CD4-positive, CD25-positive, alpha-beta regulatory T cell (primary cell): ENCODE results near the gene ENOX1. TPM values are rescaled to one million over a fixed set of nuclear protein-coding genes. Genes with fewer than 3 reads are reported as not detected.
"Not testable (repeated sequence)": the region's sequence is repeated elsewhere in the genome, so short reads cannot be mapped to it uniquely, and the experiment has no call there.

Experiments
- ATAC-seq, 2 donors: fragments of 150-1000 bp; cut with Tn5 transposase; one replicate each; pipeline ENCODE4 v1.10.0; 2021; ENCODE audit warnings: low read depth in 2 of 2, moderate number of reproducible peaks in 2 of 2, moderate library complexity in 1 of 2
- DNase-seq, 3 donors: peaks; one replicate each; pipeline versions ENCODE4 v3.0.0 to v3.0.0-alpha.2; 2012 to 2022; ENCODE audit warnings: mixed read lengths in 1 of 3
- H3K27ac ChIP-seq: one replicate; pipeline ENCODE4 v1.7.0; 2013; ENCODE audit warnings: mild to moderate bottlenecking, low read length; ENCODE audit not compliant: insufficient read depth, poor library complexity, severe bottlenecking
- H3K27me3 ChIP-seq: one replicate; pipeline ENCODE4 v1.7.0; 2013; ENCODE audit warnings: low read length; ENCODE audit not compliant: control insufficient read depth, insufficient read depth
- H3K36me3 ChIP-seq: one replicate; pipeline ENCODE4 v1.7.0; 2013; ENCODE audit warnings: mild to moderate bottlenecking, low read length, moderate library complexity; ENCODE audit not compliant: control insufficient read depth, insufficient read depth
- H3K4me1 ChIP-seq: 2 replicates; pipeline ENCODE4 v1.7.0; 2013; ENCODE audit warnings: mild to moderate bottlenecking, low read length; ENCODE audit not compliant: insufficient read depth, control insufficient read depth, poor library complexity, severe bottlenecking
- H3K4me3 ChIP-seq: one replicate; pipeline ENCODE4 v1.7.0; 2013; ENCODE audit warnings: low read depth, mild to moderate bottlenecking, low read length, moderate library complexity
- H3K9me3 ChIP-seq, 2 experiments: 1 replicate in 1 of 2; 2 replicates in 1 of 2; pipeline ENCODE4 v1.7.0; 2013; ENCODE audit warnings: low read length in 2 of 2, mild to moderate bottlenecking in 1 of 2, moderate library complexity in 1 of 2; ENCODE audit not compliant: control insufficient read depth in 2 of 2
- H3K27ac Mint-ChIP-seq, 3 donors: one replicate each; pipeline ENCODE4 v1.8.0; 2020 to 2022; ENCODE audit warnings: mild to moderate bottlenecking in 3 of 3, mixed read lengths in 3 of 3, moderate library complexity in 2 of 3
- H3K27me3 Mint-ChIP-seq: one replicate; pipeline ENCODE4 v1.8.0; 2022; ENCODE audit warnings: mild to moderate bottlenecking, mixed read lengths
- H3K36me3 Mint-ChIP-seq: one replicate; pipeline ENCODE4 v1.8.0; 2020; ENCODE audit warnings: mixed read lengths
- H3K4me1 Mint-ChIP-seq, 4 donors: one replicate each; pipeline ENCODE4 v1.8.0; 2020 to 2022; ENCODE audit warnings: mixed read lengths in 4 of 4, mild to moderate bottlenecking in 1 of 4
- H3K4me3 Mint-ChIP-seq, 4 donors: one replicate each; pipeline ENCODE4 v1.8.0; 2020 to 2022; ENCODE audit warnings: mild to moderate bottlenecking in 4 of 4, mixed read lengths in 4 of 4, moderate library complexity in 3 of 4
- H3K9me3 Mint-ChIP-seq, 7 donors: one replicate each; pipeline ENCODE4 v1.8.0; 2020 to 2022; ENCODE audit warnings: mixed read lengths in 7 of 7, mild to moderate bottlenecking in 3 of 7, moderate library complexity in 2 of 7
- polyA plus RNA-seq, 4 donors: library from polyadenylated mRNA; unstranded; fragments of 300-500 nt; fragmentation: Illumina TruSeq; gene quantifications; one replicate each; pipeline ENCODE4 v1.2.3, GENCODE V29; 2021
- total RNA-seq: library from RNA; stranded (reverse); gene quantifications from one replicate; pipeline ENCODE4 v1.2.3, GENCODE V29; 2022

The ENOX1 gene
- total and polyA plus RNA-seq, 5 donors from 2014 or later: 0.10 TPM; not detected in 4

DNA sequence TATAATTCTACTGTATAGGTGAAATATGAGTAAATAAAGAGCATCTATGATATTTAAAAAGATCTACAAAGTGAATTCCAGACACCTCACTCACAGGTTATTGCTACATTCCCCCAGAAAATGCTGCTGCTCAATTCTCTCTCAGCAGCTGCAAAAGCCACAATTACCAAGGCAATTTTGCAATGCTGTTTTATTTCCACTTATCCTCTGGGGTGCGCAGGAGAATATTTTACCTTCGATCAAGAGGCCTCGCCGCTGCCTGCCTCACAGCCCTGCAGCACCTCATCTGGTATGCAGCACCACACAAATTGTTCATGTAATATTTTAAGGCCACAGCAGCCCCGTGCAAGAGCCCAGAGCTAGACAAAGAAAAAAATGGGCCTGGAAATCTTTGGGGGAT lies 430.2 kb downstream of the ENOX1 start:
- H3K27ac ChIP-seq: no peak overlapping the region
- H3K9me3 ChIP-seq: no peaks in the 10 kb centered on the region
- no peaks in the 10 kb centered on the region for H3K36me3 ChIP-seq
- H3K4me1 ChIP-seq: no peaks in the 10 kb centered on the region
- DNase-seq (no peak), ATAC-seq (no peak)
- no peaks in the 10 kb centered on the region for H3K27me3 ChIP-seq
- no peak overlapping the region for H3K27ac Mint-ChIP-seq
- H3K27me3 Mint-ChIP-seq: peaks cover 9% of the 10 kb centered on the region
- no peak overlapping the region for H3K4me3 ChIP-seq
- no peaks in the 10 kb centered on the region for H3K36me3 Mint-ChIP-seq
- no peaks in the 10 kb centered on the region for H3K4me1 Mint-ChIP-seq
- no peak overlapping the region for H3K4me3 Mint-ChIP-seq
- no peaks in the 10 kb centered on the region for H3K9me3 Mint-ChIP-seq

DNA sequence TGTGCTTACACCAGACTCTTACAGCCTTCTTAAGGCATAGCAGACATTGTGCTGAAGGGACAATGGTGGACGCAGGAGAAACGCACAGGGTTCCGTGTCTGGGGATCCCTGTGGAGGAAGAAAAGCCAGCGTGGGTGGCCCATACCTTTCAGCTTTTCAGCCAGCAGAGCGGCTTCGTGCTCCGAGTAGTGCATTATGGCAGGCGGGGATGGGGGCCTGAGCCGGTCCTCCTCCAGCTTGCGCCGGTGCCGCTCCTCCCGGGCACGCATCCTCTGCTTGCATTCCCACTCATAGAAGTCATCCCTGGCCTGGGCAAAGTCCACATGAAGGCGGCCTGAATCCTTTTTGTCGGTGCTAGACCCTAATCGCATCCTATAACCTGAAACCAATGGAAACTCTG lies 431.0 kb downstream of the ENOX1 start:
- DNase-seq: no peak
- Histone ChIP-seq H3K4me3 (no peak overlapping the region), H3K9me3 (no peaks in the 10 kb centered on the region), H3K27me3 (no peaks in the 10 kb centered on the region), H3K36me3 (no peaks in the 10 kb centered on the region), H3K4me1 (no peaks in the 10 kb centered on the region), H3K27ac (no peak overlapping the region)
- ATAC-seq: no peak
- Mint-ChIP-seq H3K27me3 (peaks cover 9% of the 10 kb centered on the region), H3K4me1 (no peaks in the 10 kb centered on the region), H3K27ac (no peak overlapping the region), H3K36me3 (no peaks in the 10 kb centered on the region), H3K4me3 (no peak overlapping the region), H3K9me3 (no peaks in the 10 kb centered on the region)

DNA sequence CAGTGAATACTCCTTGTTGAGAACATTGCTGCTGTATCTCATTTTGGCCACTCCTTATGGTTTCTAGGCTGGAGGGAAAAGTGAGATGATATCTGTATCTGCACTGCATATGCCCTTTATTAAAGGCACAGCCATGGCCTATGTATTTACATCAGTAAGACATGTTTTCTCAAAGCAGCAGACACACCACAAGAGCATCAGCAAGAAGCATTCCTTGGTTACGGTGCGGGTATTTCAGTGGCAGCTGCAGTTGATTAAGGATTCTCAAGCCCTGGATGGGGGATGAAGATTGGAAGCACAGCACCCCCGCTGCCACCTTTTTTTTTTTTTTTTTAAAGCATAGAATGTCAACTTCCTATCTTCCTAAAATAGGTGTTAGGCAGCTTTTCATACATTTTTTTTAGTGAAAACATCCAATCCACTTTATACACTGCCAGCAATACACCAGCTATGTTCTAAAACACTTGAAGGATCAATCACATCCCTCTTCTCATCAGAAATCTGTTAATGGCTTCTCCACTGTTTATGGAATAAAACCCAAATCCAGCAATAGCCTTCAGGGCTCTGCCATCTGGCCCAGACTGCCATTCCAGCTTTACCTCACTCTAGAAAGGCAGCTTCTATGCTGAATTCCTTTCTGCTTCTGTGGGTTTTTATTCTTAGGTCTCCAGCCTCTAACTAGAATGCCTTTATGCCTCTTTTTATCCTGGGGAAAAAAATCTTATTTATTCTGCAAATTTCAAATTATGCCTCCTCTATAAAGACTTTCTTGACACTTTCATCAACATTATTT lies 432.4 kb downstream of the ENOX1 start:
- H3K4me3 ChIP-seq: no peak overlapping the region
- DNase-seq (no peak), ATAC-seq (no peak)

DNA sequence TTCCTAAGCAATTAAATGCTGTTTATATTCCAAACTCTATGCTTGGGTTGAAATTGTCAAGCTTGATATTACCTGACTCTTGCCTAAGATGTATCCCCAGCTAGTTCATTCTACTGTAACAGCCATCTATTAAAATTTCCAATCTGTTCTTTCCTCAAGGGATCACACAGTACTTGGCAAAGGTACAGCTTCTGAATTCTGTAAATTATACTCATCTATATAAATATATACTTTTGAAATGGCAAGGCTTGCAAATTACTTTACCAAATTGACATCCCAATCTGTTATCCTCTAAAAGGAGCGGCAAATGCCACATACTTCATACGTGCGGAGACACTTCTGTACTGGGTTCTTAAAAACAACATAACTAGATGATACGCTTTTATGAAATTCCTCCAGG lies 433.1 kb downstream of the ENOX1 start:
- H3K27ac Mint-ChIP-seq: no peak overlapping the region
- Histone ChIP-seq H3K27me3 (no peaks in the 10 kb centered on the region), H3K9me3 (no peaks in the 10 kb centered on the region), H3K27ac (no peak overlapping the region), H3K4me3 (no peak overlapping the region), H3K36me3 (no peaks in the 10 kb centered on the region), H3K4me1 (no peaks in the 10 kb centered on the region)
- ATAC-seq (no peak), DNase-seq (no peak)
- no peaks in the 10 kb centered on the region for H3K36me3 Mint-ChIP-seq
- no peaks in the 10 kb centered on the region for H3K4me1 Mint-ChIP-seq
- H3K9me3 Mint-ChIP-seq: peaks cover 0 to 1% (median 0%) of the 10 kb centered on the region in 7 donors
- no peak overlapping the region for H3K4me3 Mint-ChIP-seq
- H3K27me3 Mint-ChIP-seq: peaks cover 4% of the 10 kb centered on the region

More for the DNA sequence above, 432.4 kb downstream of the ENOX1 start:
- no peaks in the 10 kb centered on the region for H3K36me3 ChIP-seq
- H3K36me3 Mint-ChIP-seq: no peaks in the 10 kb centered on the region
- H3K4me1 Mint-ChIP-seq: no peaks in the 10 kb centered on the region
- H3K9me3 ChIP-seq: no peaks in the 10 kb centered on the region
- no peaks in the 10 kb centered on the region for H3K27me3 ChIP-seq
- H3K9me3 Mint-ChIP-seq: no peaks in the 10 kb centered on the region
- peaks cover 4% of the 10 kb centered on the region for H3K27me3 Mint-ChIP-seq
- H3K27ac Mint-ChIP-seq: no peak overlapping the region
- no peaks in the 10 kb centered on the region for H3K4me1 ChIP-seq
- H3K4me3 Mint-ChIP-seq: no peak overlapping the region
- H3K27ac ChIP-seq: no peak overlapping the region

DNA sequence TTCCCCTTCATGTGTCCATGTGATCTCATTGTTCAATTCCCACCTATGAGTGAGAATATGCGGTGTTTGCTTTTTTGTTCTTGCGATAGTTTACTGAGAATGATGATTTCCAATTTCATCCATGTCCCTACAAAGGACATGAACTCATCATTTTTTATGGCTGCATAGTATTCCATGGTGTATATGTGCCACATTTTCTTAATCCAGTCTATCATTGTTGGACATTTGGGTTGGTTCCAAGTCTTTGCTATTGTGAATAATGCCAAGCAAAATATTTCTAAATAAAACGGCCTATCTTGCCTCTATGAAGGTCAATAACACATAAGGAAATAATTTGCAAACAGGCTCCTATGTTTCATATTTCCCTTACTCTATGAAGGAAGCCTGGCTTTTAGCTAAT lies 435.2 kb downstream of the ENOX1 start:
- not testable (repeated sequence) for H3K9me3 ChIP-seq, H3K4me3 ChIP-seq, H3K27ac ChIP-seq, H3K4me1 ChIP-seq, ATAC-seq, H3K27me3 ChIP-seq, H3K36me3 Mint-ChIP-seq, H3K9me3 Mint-ChIP-seq, H3K27ac Mint-ChIP-seq, H3K4me3 Mint-ChIP-seq, DNase-seq, H3K36me3 ChIP-seq, H3K4me1 Mint-ChIP-seq
- peaks cover 15% of the 10 kb centered on the region for H3K27me3 Mint-ChIP-seq

DNA sequence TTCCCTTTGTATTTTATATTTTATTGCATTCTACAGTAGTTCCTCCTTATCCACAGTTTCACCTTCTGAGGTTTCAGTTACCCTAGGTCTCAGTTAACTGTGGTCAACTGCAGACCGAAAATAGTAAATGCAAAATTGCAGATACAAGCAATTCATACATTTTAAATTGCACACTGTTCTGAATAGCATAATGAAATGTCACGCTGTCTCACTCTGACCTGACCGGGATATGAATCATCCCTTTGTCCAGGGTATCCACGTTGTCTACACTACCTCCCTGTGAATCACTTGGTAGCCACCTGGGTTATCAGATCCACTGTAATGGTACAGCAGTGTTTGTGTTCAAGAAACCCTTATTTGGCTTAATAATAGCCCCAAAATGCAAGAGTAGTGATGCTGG lies 438.4 kb downstream of the ENOX1 start:
- no peaks in the 10 kb centered on the region for H3K9me3 ChIP-seq
- no peak overlapping the region for H3K27ac ChIP-seq
- peaks cover 0 to 1% (median 0%) of the 10 kb centered on the region in 7 donors for H3K9me3 Mint-ChIP-seq
- no peak overlapping the region for H3K4me3 ChIP-seq
- no peak overlapping the region for H3K27ac Mint-ChIP-seq
- H3K4me1 Mint-ChIP-seq: no peaks in the 10 kb centered on the region
- H3K27me3 ChIP-seq: peaks cover 1% of the 10 kb centered on the region
- ATAC-seq: no peak
- peaks cover 15% of the 10 kb centered on the region for H3K27me3 Mint-ChIP-seq
- H3K36me3 ChIP-seq: no peaks in the 10 kb centered on the region
- no peaks in the 10 kb centered on the region for H3K4me1 ChIP-seq
- no peak overlapping the region for H3K4me3 Mint-ChIP-seq
- no peak for DNase-seq
- no peaks in the 10 kb centered on the region for H3K36me3 Mint-ChIP-seq

DNA sequence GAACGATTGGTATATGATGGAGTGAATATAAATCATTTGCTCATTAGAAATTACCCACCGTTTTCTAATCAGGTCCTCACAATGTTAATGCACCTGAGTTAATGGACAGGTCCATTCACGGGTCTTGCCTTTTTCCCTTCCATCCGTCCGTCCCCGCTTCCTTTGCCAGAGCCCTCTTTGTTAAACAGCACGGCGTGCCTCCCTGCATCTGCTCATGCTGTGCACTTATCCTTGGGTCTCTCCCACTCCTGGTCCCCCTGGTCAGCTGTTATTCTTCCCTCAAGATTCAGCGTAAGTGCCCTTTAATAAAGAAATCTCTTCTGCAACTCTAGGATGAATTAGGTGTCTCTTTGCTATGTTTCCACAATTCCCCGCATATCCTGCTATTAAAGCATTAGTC lies 438.9 kb downstream of the ENOX1 start:
- H3K9me3 Mint-ChIP-seq: peaks cover 0 to 1% (median 0%) of the 10 kb centered on the region in 7 donors
- no peaks in the 10 kb centered on the region for H3K4me1 Mint-ChIP-seq
- Histone ChIP-seq H3K27ac (no peak overlapping the region), H3K27me3 (peaks cover 1% of the 10 kb centered on the region), H3K4me3 (no peak overlapping the region), H3K4me1 (no peaks in the 10 kb centered on the region), H3K36me3 (no peaks in the 10 kb centered on the region), H3K9me3 (no peaks in the 10 kb centered on the region)
- ATAC-seq: no peak
- no peak overlapping the region for H3K27ac Mint-ChIP-seq
- no peaks in the 10 kb centered on the region for H3K36me3 Mint-ChIP-seq
- no peak overlapping the region for H3K4me3 Mint-ChIP-seq
- no peak for DNase-seq
- peaks cover 15% of the 10 kb centered on the region for H3K27me3 Mint-ChIP-seq

DNA sequence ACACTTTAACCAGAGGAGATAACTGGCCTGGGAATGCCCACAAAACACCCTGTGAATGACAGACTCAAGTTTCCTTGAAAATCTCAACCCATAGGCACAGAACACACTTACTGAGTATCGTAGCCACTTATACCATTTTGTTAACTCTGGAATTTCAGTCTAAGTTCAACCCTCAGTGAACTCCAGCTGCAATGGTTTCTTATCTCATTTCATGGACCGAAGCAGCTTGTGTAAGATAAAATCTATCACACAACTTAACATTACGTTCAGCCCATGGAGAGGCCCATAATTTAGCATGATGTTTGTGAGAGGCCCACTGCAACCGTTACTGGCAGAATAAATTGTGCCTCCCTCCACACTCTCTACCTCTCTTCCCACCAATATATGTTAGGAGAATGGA lies 440.3 kb downstream of the ENOX1 start:
- H3K4me1 ChIP-seq: no peaks in the 10 kb centered on the region
- H3K4me1 Mint-ChIP-seq: no peaks in the 10 kb centered on the region
- ATAC-seq (no peak), DNase-seq (no peak)
- no peaks in the 10 kb centered on the region for H3K36me3 ChIP-seq
- no peak overlapping the region for H3K4me3 ChIP-seq
- peaks cover 1% of the 10 kb centered on the region for H3K27me3 ChIP-seq
- H3K27ac Mint-ChIP-seq: no peak overlapping the region
- no peak overlapping the region for H3K4me3 Mint-ChIP-seq
- H3K9me3 ChIP-seq: no peaks in the 10 kb centered on the region
- no peak overlapping the region for H3K27ac ChIP-seq
- peaks cover 18% of the 10 kb centered on the region for H3K27me3 Mint-ChIP-seq
- peaks cover 0 to 1% (median 0%) of the 10 kb centered on the region in 7 donors for H3K9me3 Mint-ChIP-seq
- H3K36me3 Mint-ChIP-seq: no peaks in the 10 kb centered on the region
